Breast epithelium (tissue), 3 donors: ENCODE data around the gene MYH6.

Source experiments
- CTCF ChIP-seq, 3 donors: fragments of 450-650 bp; IDR thresholded peaks; one replicate each; pipeline ENCODE4 v1.5.1; 2016 to 2017; ENCODE audit warnings: antibody characterized with exemption in 3 of 3, mild to moderate bottlenecking in 3 of 3, moderate library complexity in 3 of 3
- POLR2A ChIP-seq: fragments of 450-650 bp; IDR thresholded peaks from one replicate; pipeline ENCODE4 v1.6.1; 2016; ENCODE audit warnings: antibody characterized with exemption, mild to moderate bottlenecking, moderate library complexity
- POLR2AphosphoS5 ChIP-seq, 3 donors: sonication (generic); formaldehyde crosslinking; IDR thresholded peaks; one replicate each; pipeline ENCODE4 v1.6.1; 2017; ENCODE audit warnings: antibody characterized with exemption in 3 of 3

GRCh38 chr14:23358553-23359166 is 49.4 kb downstream of the MYH6 start:
- TF ChIP-seq POLR2A: no peak
- no peak for TF ChIP-seq CTCF (IDR thresholded peaks at IDR 0.05)
- no peak for TF ChIP-seq POLR2AphosphoS5 (IDR thresholded peaks at IDR 0.05)
